GM12878 (cell line): ENCODE results near the gene TRPM8. TPM values are rescaled to one million over a fixed set of nuclear protein-coding genes. Genes with fewer than 3 reads are reported as not detected.

ENCODE experiments used
- ATAC-seq: fragments of 200-7000 bp; cut with Tn5 transposase; 3 replicates; pipeline ENCODE4 v1.9.1; 2020; ENCODE audit warnings: mild to moderate bottlenecking, moderate library complexity
- BruUV-seq: library from RNA; stranded (reverse); fragments of 400-500 nt; replicated peaks from 2 replicates; lab custom pipeline; 2021; lab: Mats Ljungman, UMichigan
- CTCF ChIA-PET: fragments of 300-600 bp; sonication (Branson Sonifier 250); formaldehyde crosslinking; extraction: SDS; loops from one replicate; lab custom pipeline; 2021; ENCODE audit warnings: inconsistent platforms; lab: Yijun Ruan, JAX
- POLR2A ChIA-PET: fragments of 350-600 bp; formaldehyde crosslinking; extraction: SDS; loops from one replicate; lab custom pipeline; 2021; ENCODE audit warnings: inconsistent platforms; lab: Charles Lee
- RAD21 ChIA-PET: fragments of 300-600 bp; sonication (Branson Sonifier 250); formaldehyde crosslinking; loops from one replicate; lab custom pipeline; 2023; ENCODE audit warnings: antibody characterized with exemption; ENCODE audit not compliant: unreplicated experiment; lab: Charles Lee
- SMC1A ChIA-PET: fragments of 300-600 bp; sonication (Branson Sonifier 250); formaldehyde crosslinking; loops from one replicate; lab custom pipeline; 2023; ENCODE audit not compliant: unreplicated experiment, uncharacterized antibody; lab: Charles Lee
- DNase-seq: peaks from one replicate; pipeline ENCODE4 v3.0.0-alpha.2; 2011; ENCODE audit warnings: low read depth, low spot score
- FAIRE-seq: peaks from 3 replicates; lab custom pipeline; 2011; peaks lifted over from hg19 to GRCh38; lab: Jason Lieb, UNC
- H2AFZ ChIP-seq: 2 replicates; pipeline ENCODE4 v1.6.0; 2011; ENCODE audit warnings: low read depth, low read length, control low read depth; ENCODE audit not compliant: control insufficient read depth
- H3K27ac ChIP-seq: 2 replicates; pipeline ENCODE4 v1.5.1; 2011; ENCODE audit warnings: control low read depth; ENCODE audit not compliant: control insufficient read depth, insufficient read depth
- H3K27me3 ChIP-seq, 2 experiments: replicated peaks in 1 of 2; 2 replicates each; pipeline versions ENCODE4 v1.6.0 to v1.6.1; 2011; ENCODE audit warnings: low read length in 1 of 2; ENCODE audit not compliant: control insufficient read depth in 2 of 2, insufficient read depth in 2 of 2
- H3K36me3 ChIP-seq, 2 experiments: 2 replicates each; pipeline ENCODE4 v1.5.1; 2011; ENCODE audit warnings: low read length in 1 of 2; ENCODE audit not compliant: control insufficient read depth in 2 of 2, insufficient read depth in 2 of 2
- H3K4me1 ChIP-seq: 2 replicates; pipeline ENCODE4 v1.6.1; 2011; ENCODE audit warnings: mild to moderate bottlenecking, low read length, moderate library complexity, mixed read lengths; ENCODE audit not compliant: control insufficient read depth, insufficient read depth
- H3K4me2 ChIP-seq: 2 replicates; pipeline ENCODE4 v1.6.0; 2011; ENCODE audit warnings: control low read depth; ENCODE audit not compliant: control insufficient read depth, insufficient read depth
- H3K4me3 ChIP-seq: fragments of 200-600 bp; sonication (generic); 2 replicates; pipeline ENCODE4 v1.5.1; 2016
- H3K79me2 ChIP-seq: 2 replicates; pipeline ENCODE4 v1.6.0; 2011; ENCODE audit warnings: low read length; ENCODE audit not compliant: control insufficient read depth, insufficient read depth
- H3K9ac ChIP-seq: 2 replicates; pipeline ENCODE4 v1.8.0; 2011; ENCODE audit warnings: low read length, control low read depth, mixed read lengths; ENCODE audit not compliant: control insufficient read depth, insufficient read depth
- H3K9me3 ChIP-seq: replicated peaks from 3 replicates; pipeline ENCODE4 v1.5.1; 2011; ENCODE audit warnings: mild to moderate bottlenecking, low read length; ENCODE audit not compliant: control insufficient read depth, insufficient read depth
- H4K20me1 ChIP-seq: 2 replicates; pipeline ENCODE4 v1.6.0; 2011; ENCODE audit not compliant: control insufficient read depth, insufficient read depth
- BCL3 ChIP-seq: IDR thresholded peaks from 2 replicates; pipeline ENCODE4 v1.6.1; 2011; ENCODE audit warnings: borderline replicate concordance, low read depth, mild to moderate bottlenecking, moderate library complexity, low read length; ENCODE audit not compliant: insufficient read depth, poor library complexity, severe bottlenecking
- CUX1 ChIP-seq: IDR thresholded peaks from 2 replicates; pipeline ENCODE4 v1.6.1; 2012; ENCODE audit warnings: improper control_type of control experiment, low read depth, low read length; ENCODE audit not compliant: insufficient replicate concordance
- E2F8 ChIP-seq: fragments of 450-650 bp; IDR thresholded peaks from 2 replicates; pipeline ENCODE4 v1.6.1; 2018; ENCODE audit warnings: mild to moderate bottlenecking, low read depth, moderate library complexity; ENCODE audit not compliant: partially characterized antibody
- ELK1 ChIP-seq: IDR thresholded peaks from 2 replicates; pipeline ENCODE4 v1.6.1; 2012; ENCODE audit warnings: low read depth, low read length, improper control_type of control experiment
- FOXK2 ChIP-seq: fragments of 450-650 bp; IDR thresholded peaks from 2 replicates; pipeline ENCODE4 v1.6.1; 2017; ENCODE audit warnings: mild to moderate bottlenecking, moderate library complexity
- HSF1 ChIP-seq: fragments of 150-350 bp; IDR thresholded peaks from 2 replicates; pipeline ENCODE4 v1.6.1; 2014; ENCODE audit warnings: mild to moderate bottlenecking, low read depth, low read length
- MTA2 ChIP-seq: fragments of 450-650 bp; IDR thresholded peaks from 2 replicates; pipeline ENCODE4 v1.6.1; 2016; ENCODE audit warnings: low read depth, mild to moderate bottlenecking, moderate library complexity
- SREBF2 ChIP-seq: IDR thresholded peaks from 2 replicates; pipeline ENCODE4 v1.6.1; 2012; ENCODE audit warnings: mild to moderate bottlenecking, low read length
- ZBED1 ChIP-seq: IDR thresholded peaks from 2 replicates; pipeline ENCODE4 v1.6.1; 2016; ENCODE audit warnings: borderline replicate concordance
- ZZZ3 ChIP-seq: IDR thresholded peaks from 2 replicates; pipeline ENCODE4 v1.6.1; 2011; ENCODE audit warnings: low read depth; ENCODE audit not compliant: control insufficient read depth, insufficient read length
- WGBS: methylation state at CpG from one replicate; pipeline ENCODE4 v1.1.6; 2016; ENCODE audit warnings: low lambda C conversion rate; ENCODE audit not compliant: insufficient replicate concordance, insufficient coverage; ENCODE audit errors: missing lambda C conversion rate; 5-methylcytosine and 5-hydroxymethylcytosine counted together
- in situ Hi-C: fragments of 300-500 bp; cut with MboI; formaldehyde crosslinking; loops from 9 replicates; pipeline ENCODE4 v1.14.3; 2018; ENCODE audit warnings: mixed read lengths
- intact Hi-C: fragments of 100-400 bp; cut with micrococcal nuclease; formaldehyde crosslinking; loops from one replicate; pipeline ENCODE4 v1.14.2; 2022; ENCODE audit not compliant: unreplicated experiment
- polyA plus RNA-seq, 11 experiments: library from polyadenylated mRNA; depleted of rRNA in 4 of 11; unstranded in 6 of 11; stranded (reverse) in 5 of 11; fragments of >200 nt; fragmentation: Nextera tagmentation in 4 of 11; fragmentation: Illumina TruSeq in 1 of 11; extraction: Ambion mirVana in 4 of 11; extraction: Trizol in 1 of 11; gene quantifications; 1 replicate in 1 of 11; 2 replicates in 10 of 11; pipeline versions ENCODE4 v1.2.1 to v1.2.3, GENCODE V29; 2011 to 2016; ENCODE audit warnings: inconsistent platforms in 2 of 11, missing spikeins in 2 of 11, low read depth in 1 of 11
- total RNA-seq, 4 experiments: library from RNA; depleted of rRNA in 3 of 4; stranded (reverse); fragments of >200 nt in 3 of 4; fragmentation: Illumina TruSeq in 1 of 4; extraction: Trizol in 1 of 4; gene quantifications; 2 replicates each; pipeline versions ENCODE4 v1.2.1 to v1.2.3, GENCODE V29; 2013 to 2021

The TRPM8 gene
- total and polyA plus RNA-seq, 10 of the 15 experiments (the other 5 are each of a cell fraction or from before 2014, with no cell fraction given): 3.9 TPM; not detected in 9

- no peaks in the 10 kb centered on the region for H3K4me1 ChIP-seq
- BruUV-seq: no TSS peak
- ATAC-seq: no peak
- CTCF ChIA-PET: no interaction called here
- no peak overlapping the region for H2AFZ ChIP-seq
- intact Hi-C loops: no loop called here
- no peaks in the 10 kb centered on the region for H3K79me2 ChIP-seq
- no peak overlapping the region for H3K27ac ChIP-seq
- in situ Hi-C loops: loop anchor here (25.0 kb wide), 1 partner anchor 548 kb away; no protein-coding TSS in a partner anchor
- H3K27me3 ChIP-seq: peaks cover 0 to 2% of the 10 kb centered on the region in 2 experiments; a peak in 2 of 4 replicates
- POLR2A ChIA-PET: interaction anchor here (0.8 kb wide), 1 partner anchor 38 kb away, joined by 3 read pairs; no protein-coding TSS in a partner anchor
- no peaks in the 10 kb centered on the region for H4K20me1 ChIP-seq
- FAIRE-seq: no peak
- H3K4me3 ChIP-seq: no peak overlapping the region
- H3K9ac ChIP-seq: no peak overlapping the region
- SMC1A ChIA-PET: interaction anchor here (1.0 to 1.6 kb wide), 2 partner anchors 10 to 12 kb away, joined by 3 read pairs; no protein-coding TSS in a partner anchor
- no peaks in the 10 kb centered on the region for H3K36me3 ChIP-seq
- no peak for DNase-seq
- no peaks in the 10 kb centered on the region; the same call in 2 of the 3 replicates for H3K9me3 ChIP-seq
- RAD21 ChIA-PET: interaction anchor here (1.1 to 1.9 kb wide), 4 partner anchors 7 to 36 kb away, joined by 3 to 9 read pairs (median 6); no protein-coding TSS in a partner anchor
- 60% methylated on average over 13 of the region's 13 CpGs for WGBS
- no peak overlapping the region for H3K4me2 ChIP-seq
- TF ChIP-seq ZZZ3 (no peak), ZBED1 (no peak), FOXK2 (no peak), E2F8 (no peak), HSF1 (no peak), ELK1 (no peak), MTA2 (no peak), CUX1 (no peak), SREBF2 (no peak), BCL3 (no peak)
Measured at GRCh38 chr2:233989221-233989858, 72.2 kb downstream of the TRPM8 start.
